ENCODE data around the gene EHD4.

The EHD4 gene

DNA sequence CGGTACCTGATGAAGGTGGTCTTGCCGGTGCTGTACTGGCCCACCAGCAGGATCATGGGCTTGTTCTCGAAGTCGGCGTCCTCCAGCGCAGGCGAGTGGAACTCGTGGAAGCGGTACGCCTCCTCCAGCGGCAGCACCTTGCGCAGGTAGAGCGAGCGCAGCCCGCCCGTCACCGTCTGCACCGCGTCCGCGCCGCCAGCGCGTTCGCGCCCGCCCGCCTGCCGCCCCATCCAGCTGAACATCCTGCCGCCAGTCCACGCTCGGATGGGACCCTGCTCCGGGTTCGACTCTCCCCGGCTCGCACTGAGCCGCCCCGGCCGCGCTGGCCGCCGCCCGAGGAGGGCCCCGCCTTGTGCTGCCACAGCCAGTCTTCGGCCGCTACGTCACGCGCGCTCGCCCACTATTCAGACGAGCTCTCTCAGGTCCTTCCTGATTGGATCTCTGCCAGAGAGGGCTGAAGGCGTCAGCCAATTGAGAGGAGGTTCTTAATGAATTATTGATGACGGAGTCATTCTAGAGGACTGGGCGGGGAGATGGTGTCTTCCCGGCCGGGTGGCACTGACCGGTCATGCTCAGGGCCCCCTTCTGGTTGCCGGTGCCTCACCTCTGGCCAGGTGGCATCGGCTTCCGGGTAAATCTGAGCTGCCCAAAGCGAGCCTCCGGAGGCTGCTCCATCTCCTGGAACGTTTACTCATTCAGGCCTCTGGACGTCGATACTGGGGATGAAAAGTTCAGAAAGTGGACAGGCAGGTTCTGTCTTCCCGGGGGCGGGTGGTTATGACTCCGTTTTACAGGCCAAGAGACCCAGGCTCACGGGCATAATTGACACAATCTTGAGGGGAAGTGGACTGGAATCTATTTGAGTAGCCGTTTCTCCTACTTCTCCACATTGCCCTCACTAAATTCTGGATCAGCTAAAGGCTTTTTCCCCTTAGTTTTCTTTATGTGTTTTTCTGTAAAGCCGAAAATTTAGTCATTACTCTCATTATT lies at the start of gene EHD4:
EHD4 (minus strand) TSS at position 305 of the 990 bp plus-strand sequence; CDS start at position 242, 63 bp downstream.
- peak; percentile 80 to 82 (median 80) for DNase-seq (ENCODE audit: low read depth in 3 of 3, low spot score in 1 of 3)

DNA sequence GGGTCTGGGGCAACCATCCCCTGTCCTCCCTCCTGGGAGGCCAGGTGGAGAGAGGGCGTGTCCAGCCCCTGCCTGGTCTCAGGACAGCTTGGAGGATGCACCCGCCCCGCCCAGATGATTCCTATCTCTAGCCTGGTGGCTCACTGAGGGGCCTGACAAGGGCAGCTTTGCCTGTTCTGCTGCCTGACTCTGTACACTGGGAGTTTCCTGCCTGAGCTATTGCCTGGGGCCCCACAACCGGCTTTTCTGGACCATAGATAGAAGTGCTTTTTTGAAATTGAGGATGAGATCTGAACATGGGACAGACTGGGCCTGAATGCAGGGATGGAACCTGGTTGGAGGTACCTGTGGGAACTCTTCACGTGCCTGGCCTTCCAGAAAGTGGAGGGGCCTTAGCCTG lies 49.2 kb upstream of the EHD4 start:
- no peak for DNase-seq (ENCODE audit: low read depth in 3 of 3, low spot score in 1 of 3)

DNA sequence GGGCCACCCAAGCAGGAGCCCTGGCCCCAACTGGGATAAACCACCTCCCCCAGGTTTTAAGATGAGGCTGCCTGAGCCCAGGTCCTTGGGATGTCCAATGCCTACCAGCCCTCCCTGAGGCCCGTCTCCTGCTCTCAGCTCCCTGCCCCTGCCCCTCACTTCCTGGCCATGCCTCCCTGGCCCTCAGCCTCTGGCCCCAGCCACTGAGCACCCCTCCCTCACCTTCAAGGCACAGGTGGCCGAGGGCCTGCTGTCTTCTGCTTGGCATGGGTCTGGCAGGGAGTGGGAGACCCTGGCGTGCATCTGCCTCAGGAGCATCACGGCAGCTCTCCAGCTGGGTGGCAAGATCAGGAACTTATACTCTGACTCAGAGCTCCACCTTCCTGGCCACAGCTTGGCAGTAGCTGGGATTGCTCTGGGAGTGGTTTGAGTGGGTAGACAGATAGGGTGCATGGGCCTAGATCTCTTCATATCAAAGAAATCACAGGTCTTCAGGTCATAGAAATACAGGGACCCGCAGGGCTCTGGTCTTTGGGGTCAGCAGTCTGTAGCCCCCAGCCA lies 48.4 kb upstream of the EHD4 start, which contains the start of gene PLA2G4E:
PLA2G4E (minus strand) TSS at position 330 of the 561 bp plus-strand sequence; CDS start at position 318, 12 bp downstream.
- no peak for DNase-seq (ENCODE audit: low read depth in 3 of 3, low spot score in 1 of 3)

DNA sequence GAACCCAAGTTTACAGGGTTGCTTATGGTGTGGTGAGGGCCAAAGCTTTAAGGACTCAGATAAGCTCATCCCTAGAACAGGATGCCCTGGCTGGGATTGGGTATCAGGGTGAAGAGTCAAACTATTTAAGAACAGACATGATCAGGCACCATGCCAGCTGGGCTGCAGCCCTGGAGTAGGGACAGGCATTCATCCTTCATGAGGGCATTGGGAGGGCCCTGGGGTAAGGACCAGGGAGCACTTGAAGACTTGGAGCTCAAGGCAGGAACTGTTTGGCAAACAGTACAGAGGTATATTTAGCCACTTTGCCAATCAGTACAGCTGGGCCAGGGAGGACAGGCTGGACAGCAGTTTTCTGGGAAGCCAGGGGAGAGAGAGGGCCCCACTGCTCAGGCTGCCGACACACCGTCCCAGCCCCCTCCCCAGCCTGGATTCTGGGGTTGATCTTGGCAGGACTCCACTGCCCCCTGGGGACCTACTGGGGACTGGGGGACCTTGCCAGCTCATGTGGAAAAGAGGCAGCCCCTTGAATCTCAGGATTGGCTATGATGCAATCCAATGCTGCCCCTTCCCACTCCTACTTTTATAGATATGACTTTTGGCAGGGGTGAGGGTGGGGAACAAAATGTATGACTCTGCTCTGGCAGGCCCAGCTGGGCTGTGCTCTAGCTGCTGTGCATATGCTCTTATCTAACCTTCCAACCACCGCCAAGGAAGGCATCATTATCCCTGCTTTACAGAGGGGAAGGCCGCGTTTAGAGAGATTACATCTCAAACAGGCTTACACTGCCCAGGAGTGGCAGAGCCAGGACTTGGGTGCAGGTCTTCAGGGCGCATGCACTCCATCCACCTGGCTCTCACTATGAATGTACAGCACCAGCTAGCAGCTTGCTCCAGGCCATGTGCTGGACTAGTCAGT lies 46.2 kb upstream of the EHD4 start:
- DNase-seq (ENCODE audit: low read depth in 3 of 3, low spot score in 1 of 3): no peak

DNA sequence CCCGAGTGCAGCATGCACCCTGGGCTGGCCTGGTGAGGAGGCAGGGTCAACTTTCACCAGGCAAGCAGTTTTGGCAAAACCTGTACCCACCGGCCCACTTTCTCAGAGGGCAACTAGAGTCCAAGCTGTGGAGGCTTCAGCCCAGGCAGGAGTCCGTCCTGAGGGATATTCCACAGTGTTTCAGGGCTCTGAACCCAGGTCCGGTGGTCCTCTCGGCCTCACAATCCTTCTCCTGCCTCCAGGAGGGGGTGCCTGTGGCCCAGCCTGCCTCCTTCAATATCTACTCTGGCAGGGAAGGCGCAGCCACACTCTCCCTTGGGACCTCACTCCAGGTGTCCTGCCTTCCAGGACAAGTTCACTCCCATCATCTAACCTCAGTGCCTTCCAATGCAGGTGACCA lies 44.6 kb upstream of the EHD4 start:
- no peak for DNase-seq (ENCODE audit: low read depth in 3 of 3, low spot score in 1 of 3)

DNA sequence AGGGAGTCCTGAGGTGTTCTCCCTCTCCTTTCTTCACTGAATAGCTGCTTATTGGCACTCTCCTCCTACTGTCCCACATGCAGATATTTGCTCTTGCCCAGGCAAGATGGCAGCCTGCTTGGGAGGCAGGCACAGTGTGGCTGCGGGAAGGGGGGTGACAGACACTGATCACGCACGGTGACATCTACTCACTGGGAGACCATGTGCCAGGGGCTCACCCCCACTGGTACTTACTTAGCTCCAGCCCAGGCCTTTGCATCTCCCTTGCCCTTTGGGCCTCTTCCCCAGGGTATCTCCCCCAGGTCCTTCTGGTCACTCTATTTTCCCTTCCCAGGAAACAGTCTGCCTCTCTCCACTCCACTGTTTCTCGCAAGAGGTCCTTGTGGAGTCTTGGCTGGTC lies 42.0 kb upstream of the EHD4 start:
- DNase-seq (ENCODE audit: low read depth in 3 of 3, low spot score in 1 of 3): no peak

DNA sequence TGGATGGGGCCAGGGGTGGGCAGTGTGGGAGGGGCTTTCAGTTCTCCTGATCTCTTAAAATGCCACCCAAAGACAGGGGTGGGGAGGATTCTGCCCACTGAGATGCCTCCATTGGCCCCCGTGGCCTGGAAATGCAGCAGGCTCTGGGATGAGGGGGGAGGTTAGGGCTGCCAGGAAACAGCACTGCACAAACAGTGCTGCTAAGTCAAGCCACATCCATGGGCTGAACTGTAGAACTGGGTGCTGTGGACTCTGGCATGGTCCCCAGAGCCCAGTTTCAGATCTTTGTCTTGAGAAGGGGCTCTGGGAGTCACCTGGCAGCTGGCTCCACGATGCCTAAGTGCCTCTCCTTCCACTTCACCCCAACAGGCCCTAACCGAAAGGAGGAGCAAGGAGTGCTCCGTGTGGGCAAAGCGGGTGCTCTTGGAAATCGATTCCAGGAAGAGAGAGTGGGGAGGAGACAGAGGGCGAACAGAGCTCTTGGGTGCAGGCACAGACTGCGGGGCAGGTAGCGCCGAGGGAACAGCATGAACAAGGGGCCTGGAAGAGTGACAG lies 40.6 kb upstream of the EHD4 start:
- DNase-seq (ENCODE audit: low read depth in 3 of 3, low spot score in 1 of 3): no peak

DNA sequence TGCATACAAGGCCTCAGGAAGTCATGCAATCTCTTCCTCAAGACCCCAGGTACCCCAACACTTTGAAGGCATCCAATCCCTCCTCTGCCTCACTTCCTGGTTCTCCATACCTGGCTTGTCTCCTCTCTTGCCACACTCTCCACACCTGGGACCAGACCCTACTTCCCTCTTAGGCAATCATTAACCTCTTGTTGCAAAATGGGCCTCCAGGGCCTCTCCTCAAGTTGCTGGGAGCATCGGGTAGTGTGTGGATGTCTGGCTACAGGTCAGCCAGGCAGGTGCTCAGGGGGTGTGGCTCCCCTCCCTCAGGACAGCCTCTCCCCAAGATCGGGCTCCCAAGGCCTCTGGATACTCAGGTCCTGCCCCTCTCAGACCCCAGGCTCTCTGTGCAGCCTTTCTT lies 39.9 kb upstream of the EHD4 start:
- no peak for DNase-seq (ENCODE audit: low read depth in 3 of 3, low spot score in 1 of 3)

DNA sequence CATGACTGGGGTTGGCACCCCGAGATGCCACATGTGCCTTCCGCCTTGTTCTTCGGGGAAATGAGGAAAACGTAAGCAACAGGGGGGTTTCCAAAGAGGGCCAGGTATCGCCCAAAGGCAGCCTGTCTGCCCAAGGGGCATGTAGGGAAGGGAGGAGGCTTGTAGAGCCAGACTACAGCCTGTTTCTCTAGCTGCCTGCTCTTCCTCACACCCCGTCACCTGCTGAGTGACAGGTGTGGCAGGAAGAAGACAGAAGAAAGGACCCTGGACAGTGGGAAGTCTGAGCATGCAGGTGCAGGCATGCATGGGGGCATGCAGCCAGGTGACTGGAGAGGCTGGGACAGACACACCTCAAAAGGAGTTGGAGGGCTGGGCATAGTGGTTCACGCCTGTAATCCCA lies 38.7 kb upstream of the EHD4 start:
- DNase-seq (ENCODE audit: low read depth in 3 of 3, low spot score in 1 of 3): no peak

DNA sequence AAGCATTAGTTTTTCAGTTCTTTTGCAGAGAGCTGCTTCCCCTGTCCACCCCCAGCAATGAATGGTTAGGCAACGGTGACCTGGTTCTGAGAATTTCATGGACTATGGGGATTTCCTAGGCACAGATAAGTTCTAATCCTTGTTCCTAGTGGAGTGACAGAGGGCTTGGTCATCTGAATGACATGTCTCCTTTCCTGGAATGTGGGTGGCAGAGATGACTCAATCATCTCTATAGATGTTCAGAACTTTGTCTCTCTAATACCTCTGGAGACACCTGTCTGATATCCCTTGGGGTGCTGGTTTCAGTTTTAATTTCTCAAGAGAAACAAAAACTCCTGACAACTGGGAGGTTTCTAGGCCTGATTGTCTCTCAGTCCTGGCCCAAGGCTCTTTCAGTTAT lies 38.1 kb upstream of the EHD4 start:
- DNase-seq (ENCODE audit: low read depth in 3 of 3, low spot score in 1 of 3): no peak

DNA sequence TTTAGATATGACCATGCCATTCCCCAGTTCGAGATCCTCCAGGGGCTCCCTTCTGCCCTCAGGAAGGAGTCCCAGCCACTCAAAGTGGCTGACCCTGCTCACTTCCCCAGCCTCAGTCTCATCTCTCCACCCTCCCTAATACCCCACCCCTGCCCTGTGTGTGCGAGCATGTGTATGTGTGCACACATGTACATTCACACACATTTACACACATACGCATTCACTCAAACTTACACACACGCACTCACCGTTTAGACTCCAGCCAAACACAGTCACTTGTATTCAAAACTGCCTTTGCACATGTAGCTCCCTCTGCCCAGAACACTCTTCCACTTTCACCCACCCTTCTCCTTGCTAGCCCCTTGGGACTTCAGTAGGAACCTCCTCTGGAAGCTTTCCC lies 37.1 kb upstream of the EHD4 start:
- DNase-seq (ENCODE audit: low read depth in 3 of 3, low spot score in 1 of 3): no peak

DNA sequence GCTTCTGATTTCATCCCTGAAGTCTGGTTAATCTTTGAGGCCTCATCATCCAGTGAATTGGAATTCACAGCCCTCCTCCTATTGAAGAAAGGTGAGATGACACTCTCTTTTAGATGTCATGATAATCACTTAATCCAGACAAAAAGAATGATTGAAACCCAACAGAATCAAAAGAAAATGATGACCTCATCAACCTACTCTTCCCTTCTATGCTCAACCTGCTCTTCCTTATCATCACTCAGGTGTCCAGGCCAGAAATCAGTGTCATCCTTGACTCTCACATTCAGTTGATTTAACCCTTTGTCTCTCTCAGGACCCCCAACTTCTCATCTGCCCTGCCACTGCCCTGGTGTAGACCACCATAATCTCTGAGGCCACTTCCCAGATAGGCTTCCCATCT lies 36.7 kb upstream of the EHD4 start:
- no peak for DNase-seq (ENCODE audit: low read depth in 3 of 3, low spot score in 1 of 3)

DNA sequence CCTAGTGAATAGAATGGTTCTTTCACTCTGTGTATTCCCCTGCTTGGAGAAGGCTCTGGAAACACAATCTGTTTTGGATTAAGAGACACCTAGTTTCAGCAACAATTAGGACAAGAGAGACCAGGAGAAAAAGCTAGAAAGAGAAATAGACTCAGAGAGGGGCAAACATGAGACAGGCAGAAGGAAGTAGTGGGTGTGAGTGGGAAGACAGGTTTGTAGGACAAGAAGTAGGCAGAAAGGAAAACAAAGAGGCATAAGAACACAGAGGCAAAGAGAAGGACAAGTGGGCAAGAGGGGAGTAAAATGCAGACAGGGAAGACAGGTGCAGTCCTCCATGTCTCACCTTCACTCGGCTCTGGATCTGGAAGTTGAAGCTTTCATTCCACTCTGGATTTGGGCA lies 35.0 kb upstream of the EHD4 start:
- no peak for DNase-seq (ENCODE audit: low read depth in 3 of 3, low spot score in 1 of 3)

DNA sequence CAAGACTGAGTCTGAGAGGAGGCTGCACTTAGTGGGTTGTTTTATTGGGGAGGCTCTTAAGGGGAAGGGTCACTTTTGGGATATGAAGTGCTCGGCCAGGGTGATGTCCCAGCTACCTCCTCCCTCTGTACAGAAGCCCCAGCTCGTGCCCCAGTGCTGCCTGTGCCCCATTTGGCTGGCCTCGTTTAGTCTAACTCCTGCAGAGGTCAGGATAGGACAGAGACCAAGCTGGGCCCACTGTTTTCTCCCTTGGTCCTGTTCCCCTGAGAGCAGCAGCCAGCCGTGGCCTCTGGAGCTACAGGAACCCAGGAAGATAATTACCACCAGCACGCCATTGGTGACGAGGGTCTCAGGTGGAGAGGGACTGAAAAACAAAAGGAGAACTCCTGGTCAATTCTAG lies 30.0 kb upstream of the EHD4 start:
- no peak for DNase-seq (ENCODE audit: low read depth in 3 of 3, low spot score in 1 of 3)

DNA sequence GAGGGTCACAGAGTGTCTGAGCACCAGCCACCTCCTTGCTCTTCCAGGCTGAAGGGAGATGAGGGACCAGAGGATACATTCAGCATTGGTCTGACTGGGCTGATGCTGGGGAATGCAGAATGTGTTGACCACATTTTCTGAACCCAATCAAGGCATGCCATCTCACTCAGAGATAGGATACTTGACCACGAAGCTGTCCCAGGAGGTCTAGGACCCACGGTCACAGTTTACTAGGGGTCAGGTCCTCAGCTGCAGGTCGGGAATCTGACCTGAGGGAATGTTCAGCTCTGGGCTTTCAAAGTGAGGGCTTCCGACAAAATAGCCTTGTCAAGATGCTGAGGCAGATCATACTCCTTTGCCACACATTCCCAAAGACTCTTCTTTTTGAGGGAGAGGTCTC lies 28.9 kb upstream of the EHD4 start:
- DNase-seq (ENCODE audit: low read depth in 3 of 3, low spot score in 1 of 3): no peak

DNA sequence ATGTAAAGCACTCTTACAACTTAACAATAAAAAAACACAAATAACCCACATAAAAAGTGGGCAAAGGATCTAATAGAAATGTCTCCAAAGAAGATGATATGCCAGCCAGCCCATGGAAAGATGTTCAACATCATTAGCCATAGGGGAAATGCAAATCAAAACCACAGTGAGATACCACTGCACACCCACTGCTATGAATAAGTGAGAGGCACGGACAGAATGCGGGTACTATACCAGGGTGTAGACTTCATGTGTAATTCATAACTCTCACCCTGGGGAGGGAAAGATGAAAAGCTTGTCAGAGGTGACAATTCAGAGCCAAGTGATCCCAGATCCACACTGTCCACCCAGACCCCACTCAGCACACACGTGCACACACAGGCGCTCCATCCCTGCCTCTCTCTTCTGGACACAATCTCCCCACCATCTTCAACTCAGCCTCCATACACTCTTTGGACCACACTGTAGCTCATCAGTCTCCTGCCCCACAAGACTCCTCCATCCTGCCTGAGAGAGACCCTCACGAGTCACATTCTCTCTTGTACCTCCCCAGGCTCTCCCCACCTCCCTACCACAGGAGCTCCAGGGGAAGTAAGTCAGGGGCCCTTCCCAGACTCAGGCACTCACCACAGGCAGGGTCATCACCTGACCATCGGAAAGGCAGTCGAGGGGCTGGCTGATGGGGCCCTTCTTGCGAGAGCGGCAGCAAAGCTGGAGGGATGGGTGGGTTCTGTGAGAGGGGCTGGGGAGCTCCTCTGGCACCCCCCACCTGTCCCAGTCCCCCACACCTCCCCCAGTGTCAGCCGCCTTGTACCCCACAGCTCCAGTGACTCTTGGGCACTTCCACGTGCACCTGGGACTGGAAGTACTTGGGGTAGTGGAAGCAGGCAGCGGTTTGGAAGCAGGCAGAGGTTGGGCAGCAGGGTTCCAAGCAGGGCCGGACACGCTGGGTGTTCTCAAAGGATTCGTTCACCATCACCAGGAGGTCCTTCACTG lies 27.2 kb upstream of the EHD4 start:
- DNase-seq (ENCODE audit: low read depth in 3 of 3, low spot score in 1 of 3): no peak

DNA sequence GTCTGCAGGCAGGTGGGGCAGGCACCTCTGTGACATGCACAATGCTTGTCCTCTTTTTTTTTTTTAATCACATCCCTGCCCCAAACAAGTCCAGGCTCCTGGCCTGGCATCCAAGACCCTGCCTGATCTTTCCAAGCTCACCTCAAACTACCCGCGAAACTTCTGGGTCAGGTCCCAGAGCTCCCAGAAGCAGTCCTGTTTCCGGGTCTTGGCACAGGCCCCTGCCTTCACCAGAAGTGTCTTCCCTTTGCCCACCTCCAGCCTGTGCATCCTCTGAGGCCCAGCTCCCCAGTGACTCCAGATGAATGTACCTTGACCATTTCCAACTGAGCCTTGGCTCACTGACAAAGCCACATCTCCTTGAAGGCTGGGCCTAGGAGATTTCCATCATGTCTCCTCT lies 25.5 kb upstream of the EHD4 start:
- DNase-seq (ENCODE audit: low read depth in 3 of 3, low spot score in 1 of 3): no peak

DNA sequence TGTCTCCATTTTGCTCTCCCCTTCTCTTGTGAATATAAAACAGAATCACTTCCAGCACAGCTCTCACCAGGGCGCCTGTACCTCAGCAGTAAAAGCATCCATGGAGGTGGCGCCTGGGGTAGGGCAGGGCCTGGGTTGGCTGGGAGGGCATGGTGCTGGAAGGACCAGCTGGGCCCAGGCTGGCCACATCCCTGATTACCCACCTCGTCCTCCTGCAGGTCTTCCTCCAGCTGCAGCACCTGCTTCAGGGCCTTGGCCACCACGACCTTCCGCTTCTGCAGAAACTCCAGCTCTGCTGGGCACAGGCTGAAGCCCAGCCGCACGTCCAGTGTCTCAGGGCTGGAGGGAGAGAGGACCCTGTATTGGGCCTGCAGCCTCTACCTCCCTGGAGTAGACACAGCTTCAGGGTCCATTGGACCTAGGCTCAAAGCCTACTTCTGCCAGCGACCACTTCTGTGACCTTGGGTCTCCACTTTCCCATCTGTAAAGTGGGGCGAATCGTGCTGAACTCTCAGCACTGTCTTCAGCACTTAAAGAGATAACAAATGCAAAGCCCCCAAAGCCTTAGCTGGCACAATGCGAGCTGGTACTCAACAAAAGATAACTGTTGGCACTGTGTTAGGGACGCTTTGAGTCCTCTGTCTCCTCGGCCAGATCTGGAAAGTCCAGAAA lies 24.7 kb upstream of the EHD4 start:
- no peak for DNase-seq (ENCODE audit: low read depth in 3 of 3, low spot score in 1 of 3)

DNA sequence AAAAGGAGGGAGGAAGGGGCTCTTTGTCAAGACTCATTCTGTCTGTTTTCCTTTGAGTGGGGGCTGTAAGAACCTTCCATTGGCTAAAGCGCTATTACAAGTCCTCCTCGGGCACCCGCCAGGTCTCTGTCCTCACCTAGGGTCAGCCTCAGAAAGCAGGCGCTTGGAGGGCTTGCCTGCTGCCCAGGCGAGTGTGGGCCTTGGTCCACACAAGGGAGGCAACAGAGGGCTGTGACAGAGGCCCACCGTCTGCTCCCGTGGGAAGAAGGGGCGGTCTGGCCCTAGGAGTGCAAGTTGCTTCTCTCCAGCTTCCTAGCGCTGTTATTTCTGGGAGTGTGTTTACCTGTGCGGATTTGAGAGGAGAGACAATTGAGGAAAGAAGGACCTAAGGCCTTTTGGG lies 24.0 kb upstream of the EHD4 start:
- no peak for DNase-seq (ENCODE audit: low read depth in 3 of 3, low spot score in 1 of 3)

Data from stimulated activated CD4-positive, alpha-beta T cell treated with anti-CD3 and anti-CD28 coated beads, TNF-alpha, amount 100 ng/mL, for 1 hour (primary cell).